Measurements from ENCODE around the gene NGB. TPM values are rescaled to one million over a fixed set of nuclear protein-coding genes. Genes with fewer than 3 reads are reported as not detected.
A peak's percentile ranks its signal among the peaks of the same experiment; 100 is the strongest.

Gene NGB
- total and polyA plus RNA-seq, 9 of the 15 experiments (the other 6 are each of a cell fraction or from before 2014, with no cell fraction given) = not detected

- TF ChIP-seq CREB1 (IDR thresholded peaks at IDR 0.05) (peak; percentile 43; the same call in 1 of the 2 replicates), CREB1 (CRISPR knock-in tag; IDR thresholded peaks at IDR 0.05) (peak; percentile 47; the same call in 1 of the 2 replicates), NR1H2 (CRISPR knock-in tag; IDR thresholded peaks at IDR 0.05) (no peak), CBFA2T3 (IDR thresholded peaks at IDR 0.05) (no peak), NEUROD1 (IDR thresholded peaks at IDR 0.05; ENCODE audit: borderline replicate concordance, low read depth, low read length, partially characterized antibody) (no peak), ZNF583 (CRISPR knock-in tag; IDR thresholded peaks at IDR 0.05) (no peak)
Measured at GRCh38 chr14:77320238-77320935, 49.4 kb upstream of the NGB start, which contains the start of gene POMT2 (continued).

- Histone ChIP-seq H3K9ac (ENCODE audit: insufficient read depth in 1 of 2, low read depth in 2 of 2, low read length in 2 of 2) (no peak overlapping the region), H3K4me3 (no peak overlapping the region), H3K79me2 (ENCODE audit: control insufficient read depth, insufficient read depth, low read length) (peaks cover 20% of the 10 kb centered on the region; the same call in 2 of the 3 replicates), H3K4me1 (replicated peaks in 1 of 2; ENCODE audit: control insufficient read depth in 2 of 2, insufficient read depth in 2 of 2, low read length in 2 of 2) (peaks cover 10 to 11% of the 10 kb centered on the region in 2 experiments; a peak in 4 of 5 replicates), H3K27me3 (ENCODE audit: control insufficient read depth in 2 of 2, insufficient read depth in 2 of 2, low read length in 2 of 2) (no peaks in the 10 kb centered on the region), H3K4me2 (ENCODE audit: insufficient read depth, low read length) (0 out of 2 replicates have a peak overlapping the region, but pooled peaks have one; percentile 30), H3K9me3 (replicated peaks; ENCODE audit: control insufficient read depth, insufficient read depth, low read depth, low read length) (no peaks in the 10 kb centered on the region), H4K20me1 (replicated peaks; ENCODE audit: control insufficient read depth, insufficient read depth, low read length) (0 out of 2 replicates have a peak, but pooled peaks cover 3% of the 10 kb centered on the region), H3K9me1 (ENCODE audit: control insufficient read depth, insufficient read depth, low read length) (peaks cover 3% of the 10 kb centered on the region), H3K36me3 (ENCODE audit: control insufficient read depth, insufficient read depth, low read length) (no peaks in the 10 kb centered on the region), H2AFZ (ENCODE audit: low read depth, low read length) (no peak overlapping the region), H3K27ac (ENCODE audit: extremely low read depth, low read depth, low read length) (no peak overlapping the region)
- CTCF ChIA-PET (ENCODE audit: low intra/inter-chr PET ratio) = no interaction called here
- in situ Hi-C loops (cut with MboI) (no loop called here), intact Hi-C loops (cut with micrococcal nuclease) (no loop called here)
- FAIRE-seq (no peak), ATAC-seq (no peak), DNase-seq (ENCODE audit: extremely low read depth in 1 of 4, low spot score in 3 of 4) (no peak)
- POLR2A ChIA-PET = interaction anchor here (1.0 to 1.1 kb wide), 2 partner anchors 15 to 18 kb away, joined by 4 read pairs; no protein-coding TSS in a partner anchor
- BruUV-seq (replicated peaks) = no TSS peak
- WGBS (ENCODE audit: insufficient coverage, low coverage, missing lambda C conversion rate) = 42% methylated on average over 4 of the region's 5 CpGs
- TF ChIP-seq CSDE1 (IDR thresholded peaks at IDR 0.05) (no peak), SMARCB1 (IDR thresholded peaks at IDR 0.05; ENCODE audit: insufficient read length, low read depth) (no peak), MBD2 (IDR thresholded peaks at IDR 0.05; ENCODE audit: borderline replicate concordance, low read depth) (no peak), STAT6 (CRISPR knock-in tag; IDR thresholded peaks at IDR 0.05) (no peak), NR2C1 (IDR thresholded peaks at IDR 0.05) (no peak), NR2C1 (tag; IDR thresholded peaks at IDR 0.05) (no peak), ZNF398 (CRISPR knock-in tag; IDR thresholded peaks at IDR 0.05) (no peak), ZBTB33 (CRISPR knock-in tag; IDR thresholded peaks at IDR 0.05) (no peak), RBFOX2 (IDR thresholded peaks at IDR 0.05; ENCODE audit: low read depth, low read length) (no peak), ZNF121 (CRISPR knock-in tag; conservative IDR thresholded peaks at IDR 0.05) (no peak)
Measured at GRCh38 chr14:77319422-77319821, 48.4 kb upstream of the NGB start.
